ENCODE data around the gene VAPA.

Gene VAPA

GRCh38 chr18:9930299-9930884 lies 16.6 kb downstream of the VAPA start:
- FAIRE-seq, result no peak
- no peak for TF ChIP-seq CTCF (IDR thresholded peaks at IDR 0.05; ENCODE audit: insufficient read depth, missing control alignments)
- DNase-seq (ENCODE audit: insufficient read length, low spot score), result no peak

GRCh38 chr18:9931146-9931545 lies 17.3 kb downstream of the VAPA start:
- DNase-seq (ENCODE audit: insufficient read length, low spot score) (no peak), FAIRE-seq (no peak)

GRCh38 chr18:9931678-9932077 lies 17.9 kb downstream of the VAPA start:
- no peak for TF ChIP-seq CTCF (IDR thresholded peaks at IDR 0.05; ENCODE audit: insufficient read depth, missing control alignments)
- FAIRE-seq (no peak), DNase-seq (ENCODE audit: insufficient read length, low spot score) (no peak)

More at GRCh38 chr18:9931146-9931545, 17.3 kb downstream of the VAPA start:
- TF ChIP-seq CTCF (IDR thresholded peaks at IDR 0.05; ENCODE audit: insufficient read depth, missing control alignments), result no peak

- FAIRE-seq, result no peak
- no peak for DNase-seq (ENCODE audit: insufficient read length, low spot score)
- TF ChIP-seq CTCF (IDR thresholded peaks at IDR 0.05; ENCODE audit: insufficient read depth, missing control alignments), result no peak
These were observed 20.0 kb downstream of the VAPA start for GRCh38 chr18:9933865-9934264.

- TF ChIP-seq CTCF (IDR thresholded peaks at IDR 0.05; ENCODE audit: insufficient read depth, missing control alignments), result no peak
- FAIRE-seq (no peak), DNase-seq (ENCODE audit: insufficient read length, low spot score) (no peak)
These were observed 20.5 kb downstream of the VAPA start for GRCh38 chr18:9934274-9934673.

GRCh38 chr18:9941103-9941502 lies 27.3 kb downstream of the VAPA start:
- FAIRE-seq (no peak), DNase-seq (ENCODE audit: insufficient read length, low spot score) (no peak)
- no peak for TF ChIP-seq CTCF (IDR thresholded peaks at IDR 0.05; ENCODE audit: insufficient read depth, missing control alignments)

- no peak for TF ChIP-seq CTCF (IDR thresholded peaks at IDR 0.05; ENCODE audit: insufficient read depth, missing control alignments)
- FAIRE-seq (no peak), DNase-seq (ENCODE audit: insufficient read length, low spot score) (no peak)
These were observed 27.8 kb downstream of the VAPA start for GRCh38 chr18:9941660-9942059.
